ENCODE measurements around the gene SLC16A3.

DNA sequence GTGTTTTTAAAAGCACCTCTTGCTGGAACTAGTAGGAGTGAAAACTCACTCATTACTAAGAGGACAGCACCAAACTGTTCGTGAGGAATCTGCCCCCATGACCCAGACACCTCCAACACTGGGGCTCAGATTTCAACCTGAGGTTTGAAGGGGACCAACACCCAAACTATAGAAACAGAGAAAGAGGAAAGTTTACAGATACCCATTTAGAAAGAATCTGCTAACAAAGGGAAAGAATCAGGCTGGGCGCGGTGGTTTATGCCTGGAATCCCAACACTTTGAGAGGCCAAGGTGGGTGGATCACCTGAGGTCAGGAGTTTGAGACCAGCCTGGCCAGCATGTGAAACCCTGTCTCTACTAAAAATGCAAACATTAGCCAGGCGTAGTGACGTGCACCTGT, 48.1 kb downstream of the SLC16A3 start:
- TF ChIP-seq, protein P1, sequence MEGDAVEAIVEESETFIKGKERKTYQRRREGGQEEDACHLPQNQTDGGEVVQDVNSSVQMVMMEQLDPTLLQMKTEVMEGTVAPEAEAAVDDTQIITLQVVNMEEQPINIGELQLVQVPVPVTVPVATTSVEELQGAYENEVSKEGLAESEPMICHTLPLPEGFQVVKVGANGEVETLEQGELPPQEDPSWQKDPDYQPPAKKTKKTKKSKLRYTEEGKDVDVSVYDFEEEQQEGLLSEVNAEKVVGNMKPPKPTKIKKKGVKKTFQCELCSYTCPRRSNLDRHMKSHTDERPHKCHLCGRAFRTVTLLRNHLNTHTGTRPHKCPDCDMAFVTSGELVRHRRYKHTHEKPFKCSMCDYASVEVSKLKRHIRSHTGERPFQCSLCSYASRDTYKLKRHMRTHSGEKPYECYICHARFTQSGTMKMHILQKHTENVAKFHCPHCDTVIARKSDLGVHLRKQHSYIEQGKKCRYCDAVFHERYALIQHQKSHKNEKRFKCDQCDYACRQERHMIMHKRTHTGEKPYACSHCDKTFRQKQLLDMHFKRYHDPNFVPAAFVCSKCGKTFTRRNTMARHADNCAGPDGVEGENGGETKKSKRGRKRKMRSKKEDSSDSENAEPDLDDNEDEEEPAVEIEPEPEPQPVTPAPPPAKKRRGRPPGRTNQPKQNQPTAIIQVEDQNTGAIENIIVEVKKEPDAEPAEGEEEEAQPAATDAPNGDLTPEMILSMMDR (IDR thresholded peaks at IDR 0.05; ENCODE audit: low read depth, low read length) = no peak
- TF ChIP-seq EZH2phosphoT487 (IDR thresholded peaks at IDR 0.05; ENCODE audit: low read depth) = no peak

Data from OCI-LY3 (cell line).